ENCODE measurements around the gene SPOPL.
"Not testable (repeated sequence)": the region's sequence is repeated elsewhere in the genome, so short reads cannot be mapped to it uniquely, and the experiment has no call there.

The SPOPL gene

DNA sequence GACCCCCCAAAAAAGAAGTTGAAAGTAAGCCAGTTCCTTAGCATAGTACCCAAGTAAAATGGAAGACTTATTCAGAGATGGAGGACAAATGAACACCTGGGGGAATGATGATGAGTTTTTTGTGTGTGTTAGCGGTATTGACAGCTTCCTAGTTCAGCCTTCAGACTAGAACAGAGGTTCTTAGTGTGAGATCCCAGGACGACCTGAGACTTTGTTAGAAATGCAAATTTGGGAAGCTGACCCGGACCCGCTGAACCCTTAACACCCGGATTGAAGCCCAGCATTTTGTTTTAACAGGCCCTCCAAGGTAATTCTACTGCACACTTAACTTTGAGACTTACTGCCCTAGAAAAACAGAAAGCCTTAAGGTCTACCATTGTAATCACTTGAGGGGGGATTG, 20.3 kb downstream of the SPOPL start:
- H3K4me1 ChIP-seq (ENCODE audit: control insufficient read depth, insufficient read depth, low read length) = no peaks in the 10 kb centered on the region
- H3K27ac ChIP-seq (ENCODE audit: extremely low read depth, low read depth, low read length) = no peak overlapping the region
- H3K4me3 ChIP-seq (ENCODE audit: low read depth, low read length) = no peak overlapping the region
- peaks cover 0 to 7% of the 10 kb centered on the region in 2 experiments; a peak in 1 of 3 replicates for H3K36me3 ChIP-seq (ENCODE audit: control insufficient read depth in 2 of 2, insufficient read depth in 1 of 2, low read length in 2 of 2)
- TF ChIP-seq, protein P1, sequence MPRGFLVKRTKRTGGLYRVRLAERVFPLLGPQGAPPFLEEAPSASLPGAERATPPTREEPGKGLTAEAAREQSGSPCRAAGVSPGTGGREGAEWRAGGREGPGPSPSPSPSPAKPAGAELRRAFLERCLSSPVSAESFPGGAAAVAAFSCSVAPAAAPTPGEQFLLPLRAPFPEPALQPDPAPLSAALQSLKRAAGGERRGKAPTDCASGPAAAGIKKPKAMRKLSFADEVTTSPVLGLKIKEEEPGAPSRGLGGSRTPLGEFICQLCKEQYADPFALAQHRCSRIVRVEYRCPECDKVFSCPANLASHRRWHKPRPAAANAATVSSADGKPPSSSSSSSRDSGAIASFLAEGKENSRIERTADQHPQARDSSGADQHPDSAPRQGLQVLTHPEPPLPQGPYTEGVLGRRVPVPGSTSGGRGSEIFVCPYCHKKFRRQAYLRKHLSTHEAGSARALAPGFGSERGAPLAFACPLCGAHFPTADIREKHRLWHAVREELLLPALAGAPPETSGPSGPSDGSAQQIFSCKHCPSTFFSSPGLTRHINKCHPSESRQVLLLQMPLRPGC (tag by site-specific recombination; IDR thresholded peaks at IDR 0.05) = no peak
- TF ChIP-seq ZNF416 (tag by site-specific recombination; IDR thresholded peaks at IDR 0.05) (no peak), ZNF354C (tag by site-specific recombination; IDR thresholded peaks at IDR 0.05; ENCODE audit: borderline replicate concordance, low read depth) (no peak), ZNF324 (tag by site-specific recombination; IDR thresholded peaks at IDR 0.05) (no peak), ZNF175 (tag by site-specific recombination; IDR thresholded peaks at IDR 0.05) (no peak), ZNF670 (tag by site-specific recombination; IDR thresholded peaks at IDR 0.05; ENCODE audit: low read depth) (no peak), ZNF221 (tag by site-specific recombination; IDR thresholded peaks at IDR 0.05; ENCODE audit: borderline replicate concordance) (no peak), ZNF133 (tag by site-specific recombination; IDR thresholded peaks at IDR 0.05) (no peak), ZNF112 (tag by site-specific recombination; IDR thresholded peaks at IDR 0.05) (no peak)
- TF ChIP-seq, protein P2, sequence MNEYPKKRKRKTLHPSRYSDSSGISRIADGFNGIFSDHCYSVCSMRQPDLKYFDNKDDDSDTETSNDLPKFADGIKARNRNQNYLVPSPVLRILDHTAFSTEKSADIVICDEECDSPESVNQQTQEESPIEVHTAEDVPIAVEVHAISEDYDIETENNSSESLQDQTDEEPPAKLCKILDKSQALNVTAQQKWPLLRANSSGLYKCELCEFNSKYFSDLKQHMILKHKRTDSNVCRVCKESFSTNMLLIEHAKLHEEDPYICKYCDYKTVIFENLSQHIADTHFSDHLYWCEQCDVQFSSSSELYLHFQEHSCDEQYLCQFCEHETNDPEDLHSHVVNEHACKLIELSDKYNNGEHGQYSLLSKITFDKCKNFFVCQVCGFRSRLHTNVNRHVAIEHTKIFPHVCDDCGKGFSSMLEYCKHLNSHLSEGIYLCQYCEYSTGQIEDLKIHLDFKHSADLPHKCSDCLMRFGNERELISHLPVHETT (tag by site-specific recombination; IDR thresholded peaks at IDR 0.05) = no peak
- POLR2A ChIA-PET = no interaction called here
- H3K9me3 ChIP-seq (ENCODE audit: control insufficient read depth, insufficient read depth, low read depth, low read length) = no peaks in the 10 kb centered on the region
- CTCF ChIA-PET = no interaction called here

DNA sequence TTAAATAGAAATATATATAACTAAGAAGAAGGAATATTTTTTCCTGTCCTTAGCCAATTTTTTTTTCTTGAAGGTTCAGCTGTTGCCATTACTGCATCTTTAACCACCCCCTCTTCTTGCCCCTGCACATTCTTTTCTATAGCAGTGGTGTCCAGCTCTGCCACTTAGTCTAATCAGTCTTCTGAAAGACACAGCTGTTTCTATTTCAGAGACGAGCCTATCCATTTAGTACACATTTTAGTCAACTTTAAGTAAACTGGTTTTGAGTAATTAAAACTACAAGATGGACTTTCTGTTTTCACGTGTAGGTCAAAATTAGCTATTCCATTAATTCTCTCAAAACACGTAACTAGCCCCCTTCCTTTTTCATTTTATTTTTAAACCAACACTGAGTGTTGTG, 21.0 kb downstream of the SPOPL start:
- H3K27ac ChIP-seq (ENCODE audit: extremely low read depth, low read depth, low read length) = no peak overlapping the region
- no peaks in the 10 kb centered on the region for H3K4me1 ChIP-seq (ENCODE audit: control insufficient read depth, insufficient read depth, low read length)
- CTCF ChIA-PET = no interaction called here
- no peaks in the 10 kb centered on the region for H3K9me3 ChIP-seq (ENCODE audit: control insufficient read depth, insufficient read depth, low read depth, low read length)
- POLR2A ChIA-PET = no interaction called here
- H3K36me3 ChIP-seq (ENCODE audit: control insufficient read depth in 2 of 2, insufficient read depth in 1 of 2, low read length in 2 of 2) = peaks cover 0 to 7% of the 10 kb centered on the region in 2 experiments; a peak in 1 of 3 replicates
- H3K4me3 ChIP-seq (ENCODE audit: low read depth, low read length) = no peak overlapping the region
- TF ChIP-seq ZNF394 (tag by site-specific recombination; IDR thresholded peaks at IDR 0.05; ENCODE audit: borderline replicate concordance) (no peak), ZNF16 (tag by site-specific recombination; IDR thresholded peaks at IDR 0.05; ENCODE audit: low read depth) (no peak), ZNF654 (tag by site-specific recombination; IDR thresholded peaks at IDR 0.05; ENCODE audit: low read depth) (no peak), ZNF521 (tag by site-specific recombination; IDR thresholded peaks at IDR 0.05) (no peak), ZNF302 (tag by site-specific recombination; IDR thresholded peaks at IDR 0.05; ENCODE audit: low read depth) (no peak), ZNF830 (tag by site-specific recombination; IDR thresholded peaks at IDR 0.05; ENCODE audit: low read depth) (no peak), ZNF660 (tag by site-specific recombination; IDR thresholded peaks at IDR 0.05) (no peak)
- TF ChIP-seq, protein P3, sequence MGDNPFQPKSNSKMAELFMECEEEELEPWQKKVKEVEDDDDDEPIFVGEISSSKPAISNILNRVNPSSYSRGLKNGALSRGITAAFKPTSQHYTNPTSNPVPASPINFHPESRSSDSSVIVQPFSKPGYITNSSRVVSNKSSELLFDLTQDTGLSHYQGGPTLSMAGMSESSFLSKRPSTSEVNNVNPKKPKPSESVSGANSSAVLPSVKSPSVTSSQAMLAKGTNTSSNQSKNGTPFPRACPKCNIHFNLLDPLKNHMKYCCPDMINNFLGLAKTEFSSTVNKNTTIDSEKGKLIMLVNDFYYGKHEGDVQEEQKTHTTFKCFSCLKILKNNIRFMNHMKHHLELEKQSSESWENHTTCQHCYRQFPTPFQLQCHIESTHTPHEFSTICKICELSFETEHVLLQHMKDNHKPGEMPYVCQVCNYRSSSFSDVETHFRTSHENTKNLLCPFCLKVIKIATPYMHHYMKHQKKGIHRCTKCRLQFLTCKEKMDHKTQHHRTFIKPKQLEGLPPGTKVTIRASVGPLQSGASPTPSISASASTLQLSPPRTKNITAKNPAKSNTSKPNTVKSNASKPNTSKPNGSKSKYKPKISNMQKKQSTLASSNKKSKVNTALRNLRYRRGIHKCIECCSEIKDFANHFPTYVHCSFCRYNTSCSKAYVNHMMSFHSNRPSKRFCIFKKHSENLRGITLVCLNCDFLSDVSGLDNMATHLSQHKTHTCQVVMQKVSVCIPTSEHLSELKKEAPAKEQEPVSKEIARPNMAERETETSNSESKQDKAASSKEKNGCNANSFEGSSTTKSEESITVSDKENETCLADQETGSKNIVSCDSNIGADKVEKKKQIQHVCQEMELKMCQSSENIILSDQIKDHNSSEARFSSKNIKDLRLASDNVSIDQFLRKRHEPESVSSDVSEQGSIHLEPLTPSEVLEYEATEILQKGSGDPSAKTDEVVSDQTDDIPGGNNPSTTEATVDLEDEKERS (tag by site-specific recombination; IDR thresholded peaks at IDR 0.05) = no peak

DNA sequence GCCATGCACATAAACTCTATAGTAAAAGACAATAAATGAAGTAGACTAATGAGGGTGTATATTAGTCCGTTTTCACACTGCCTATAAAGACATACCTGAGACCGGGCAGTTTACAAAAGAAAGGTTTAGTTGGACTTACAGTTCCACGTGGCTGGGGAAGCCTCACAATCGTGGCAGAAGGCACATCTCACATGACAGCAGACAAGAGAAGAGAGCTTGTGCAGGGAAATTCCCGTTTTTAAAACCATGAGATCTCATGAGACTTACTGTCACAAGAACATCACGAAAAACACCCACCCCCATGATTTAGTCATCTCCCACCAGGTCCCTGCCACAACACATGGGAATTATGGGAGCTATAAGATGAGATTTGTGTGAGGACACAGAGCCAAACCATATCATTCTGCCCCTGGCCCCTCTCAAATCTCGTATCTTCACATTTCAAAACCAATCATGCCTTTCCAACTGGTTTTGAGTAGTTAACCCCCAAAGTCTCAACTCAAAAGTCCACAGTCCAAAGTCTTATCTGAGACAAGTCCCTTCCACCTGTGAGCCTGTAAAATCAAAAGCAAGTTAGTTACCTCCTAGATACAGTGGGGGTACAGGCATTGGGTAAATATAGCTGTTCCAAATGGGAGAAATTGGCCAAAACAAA, 21.6 kb downstream of the SPOPL start:
- POLR2A ChIA-PET; H3K9me3 ChIP-seq (ENCODE audit: control insufficient read depth, insufficient read depth, low read depth, low read length); H3K36me3 ChIP-seq (ENCODE audit: control insufficient read depth in 2 of 2, insufficient read depth in 1 of 2, low read length in 2 of 2); H3K27ac ChIP-seq (ENCODE audit: extremely low read depth, low read depth, low read length); H3K4me3 ChIP-seq (ENCODE audit: low read depth, low read length); H3K4me1 ChIP-seq (ENCODE audit: control insufficient read depth, insufficient read depth, low read length); CTCF ChIA-PET: not testable (repeated sequence)

DNA sequence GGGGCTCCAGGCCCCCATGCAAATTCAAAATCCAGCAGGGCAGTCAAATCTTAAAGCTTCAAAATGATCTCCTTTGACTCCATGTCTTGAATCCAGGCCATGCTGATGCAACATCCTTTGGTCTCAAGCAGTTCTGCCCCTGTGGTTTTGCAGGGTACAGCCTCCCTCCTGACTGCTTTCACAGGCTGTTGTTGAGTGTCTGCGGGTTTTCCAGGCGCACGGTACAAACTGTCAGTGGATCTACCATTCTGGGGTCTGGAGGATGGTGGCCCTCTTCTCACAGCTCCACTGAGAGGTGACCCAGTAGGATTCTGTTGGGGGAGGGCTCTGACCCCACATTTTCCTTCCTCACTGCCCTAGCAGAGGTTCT, 22.1 kb downstream of the SPOPL start:
- H3K36me3 ChIP-seq (ENCODE audit: control insufficient read depth in 2 of 2, insufficient read depth in 1 of 2, low read length in 2 of 2); H3K4me1 ChIP-seq (ENCODE audit: control insufficient read depth, insufficient read depth, low read length); POLR2A ChIA-PET; H3K27ac ChIP-seq (ENCODE audit: extremely low read depth, low read depth, low read length); H3K9me3 ChIP-seq (ENCODE audit: control insufficient read depth, insufficient read depth, low read depth, low read length); CTCF ChIA-PET; H3K4me3 ChIP-seq (ENCODE audit: low read depth, low read length): not testable (repeated sequence)
